GM12801 (cell line): ENCODE data around the gene KRTAP20-4.

Experiments
- CTCF ChIP-seq: IDR thresholded peaks from one replicate; pipeline ENCODE4 v1.5.1; 2011; ENCODE audit warnings: control low read depth; ENCODE audit not compliant: insufficient read length; ENCODE audit errors: extremely low read depth

The KRTAP20-4 gene

GRCh38 chr21:30598802-30599201 is 21.6 kb upstream of the KRTAP20-4 start, which contains the start of gene KRTAP6-2:
TSS of gene KRTAP6-2 (minus strand) at chr21:30598902. CDS start at chr21:30598874, 28 bp downstream.
- TF ChIP-seq CTCF = no peak

GRCh38 chr21:30600787-30601186 is 19.6 kb upstream of the KRTAP20-4 start, which contains the start of gene KRTAP22-1:
TSS of gene KRTAP22-1 (plus strand) at chr21:30601087.
- no peak for TF ChIP-seq CTCF

GRCh38 chr21:30605968-30606367 is 14.5 kb upstream of the KRTAP20-4 start:
- no peak for TF ChIP-seq CTCF

GRCh38 chr21:30612132-30612531 is 8.3 kb upstream of the KRTAP20-4 start:
- TF ChIP-seq CTCF = no peak

- no peak for TF ChIP-seq CTCF
These were observed 6.6 kb upstream of the KRTAP20-4 start, which contains the start of gene KRTAP6-1 for GRCh38 chr21:30613836-30614235. TSS of gene KRTAP6-1 (minus strand) at chr21:30613930. CDS start at chr21:30613904, 26 bp downstream.

GRCh38 chr21:30615199-30615598 is 5.2 kb upstream of the KRTAP20-4 start:
- TF ChIP-seq CTCF = no peak

GRCh38 chr21:30616125-30616524 is 4.3 kb upstream of the KRTAP20-4 start, which contains the start of gene KRTAP20-1:
TSS of gene KRTAP20-1 (plus strand) at chr21:30616425. CDS start at chr21:30616455, 30 bp downstream.
- TF ChIP-seq CTCF = no peak
